Naive thymus-derived CD8-positive, alpha-beta T cell (primary cell): Measurements from ENCODE around the gene RGS14. TPM values are rescaled to one million over a fixed set of nuclear protein-coding genes. Genes with fewer than 3 reads are reported as not detected.

Source experiments
- ATAC-seq, 2 donors: fragments of 150-1000 bp; cut with Tn5 transposase in 1 of 2; sonication (Bioruptor Pico), chemical (Tn5 transposase) in 1 of 2; 1 replicate in 1 of 2; 2 replicates in 1 of 2; pipeline ENCODE4 v1.10.0; 2021; ENCODE audit warnings: mild to moderate bottlenecking in 2 of 2, moderate library complexity in 2 of 2
- POLR2A ChIA-PET: fragments of 350-600 bp; sonication (Branson Sonifier 250); formaldehyde crosslinking; loops from one replicate; lab custom pipeline; 2021; ENCODE audit warnings: antibody characterized with exemption; lab: Charles Lee
- DNase-seq, 10 donors: peaks; one replicate each; pipeline versions ENCODE4 v3.0.0 to v3.0.0-alpha.2; 2020 to 2022
- H3K27ac Mint-ChIP-seq, 10 donors: one replicate each; pipeline ENCODE4 v1.8.0; 2020 to 2022; ENCODE audit warnings: mild to moderate bottlenecking in 10 of 10, mixed read lengths in 10 of 10, moderate library complexity in 4 of 10, inconsistent platforms in 1 of 10
- H3K27me3 Mint-ChIP-seq, 5 donors: one replicate each; pipeline ENCODE4 v1.8.0; 2021 to 2022; ENCODE audit warnings: mixed read lengths in 5 of 5
- H3K36me3 Mint-ChIP-seq, 3 donors: one replicate each; pipeline ENCODE4 v1.8.0; 2020 to 2022; ENCODE audit warnings: mixed read lengths in 3 of 3, mild to moderate bottlenecking in 2 of 3, inconsistent platforms in 1 of 3
- H3K4me1 Mint-ChIP-seq, 4 donors: one replicate each; pipeline ENCODE4 v1.8.0; 2021 to 2022; ENCODE audit warnings: mixed read lengths in 4 of 4
- H3K4me3 Mint-ChIP-seq, 10 donors: one replicate each; pipeline ENCODE4 v1.8.0; 2020 to 2022; ENCODE audit warnings: mild to moderate bottlenecking in 10 of 10, mixed read lengths in 10 of 10, moderate library complexity in 6 of 10, inconsistent platforms in 1 of 10
- H3K9me3 Mint-ChIP-seq, 9 donors: one replicate each; pipeline ENCODE4 v1.8.0; 2020 to 2022; ENCODE audit warnings: mixed read lengths in 9 of 9, mild to moderate bottlenecking in 3 of 9, inconsistent platforms in 1 of 9, moderate library complexity in 1 of 9
- polyA plus RNA-seq, 3 donors: library from polyadenylated mRNA; unstranded; fragments of 300-500 nt; fragmentation: Illumina TruSeq; gene quantifications; one replicate each; pipeline ENCODE4 v1.2.3, GENCODE V29; 2021
- total RNA-seq, 8 experiments: library from RNA in 2 of 8; stranded (reverse) in 2 of 8; gene quantifications; one replicate each; pipeline ENCODE4 v1.2.3 and lab custom pipeline; 2021 to 2026

RGS14 gene
- total and polyA plus RNA-seq, 5 experiments from 2014 or later, result 40.9 to 122 (median 89.3) TPM

- Mint-ChIP-seq H3K36me3 (peaks cover 0 to 56% (median 6%) of the 10 kb centered on the region in 3 donors), H3K27ac (no peak overlapping the region), H3K9me3 (no peaks in the 10 kb centered on the region), H3K4me1 (peaks cover 3 to 44% (median 17%) of the 10 kb centered on the region in 4 donors), H3K27me3 (no peaks in the 10 kb centered on the region), H3K4me3 (no peak overlapping the region)
- POLR2A ChIA-PET, result interaction anchor here (0.9 kb wide), 1 partner anchor 60 kb away, joined by 3 read pairs; no protein-coding TSS in a partner anchor
- ATAC-seq (no peak), DNase-seq (no peak)
These were observed 27.8 kb upstream of the RGS14 start for GRCh38 chr5:177329883-177330282.

- DNase-seq (no peak), ATAC-seq (no peak)
- POLR2A ChIA-PET, result interaction anchor here (1.3 kb wide), 1 partner anchor 22 kb away, joined by 3 read pairs; no protein-coding TSS in a partner anchor
- Mint-ChIP-seq H3K27ac (peak overlapping the region in 9 of 10 donors; percentile 38 to 89 (median 58)), H3K36me3 (peaks cover 0 to 68% (median 10%) of the 10 kb centered on the region in 3 donors), H3K4me1 (peaks cover 4 to 44% (median 19%) of the 10 kb centered on the region in 4 donors), H3K9me3 (no peaks in the 10 kb centered on the region), H3K27me3 (no peaks in the 10 kb centered on the region), H3K4me3 (peak overlapping the region in 1 of 10 donors; percentile 59)
These were observed 26.5 kb upstream of the RGS14 start for GRCh38 chr5:177330991-177331842.

GRCh38 chr5:177332031-177332895 lies 25.5 kb upstream of the RGS14 start:
- POLR2A ChIA-PET, result interaction anchor here (0.6 to 1.3 kb wide), 3 partner anchors 19 to 123 kb away, joined by 3 read pairs; partner anchors contain the start of gene LMAN2
- DNase-seq (no peak), ATAC-seq (no peak)
- Mint-ChIP-seq H3K4me3 (no peak overlapping the region), H3K36me3 (peaks cover 0 to 75% (median 10%) of the 10 kb centered on the region in 3 donors), H3K27me3 (no peaks in the 10 kb centered on the region), H3K9me3 (no peaks in the 10 kb centered on the region), H3K27ac (peak overlapping the region in 3 of 10 donors; percentile 38 to 58 (median 40)), H3K4me1 (peaks cover 6 to 44% (median 21%) of the 10 kb centered on the region in 4 donors)

DNA sequence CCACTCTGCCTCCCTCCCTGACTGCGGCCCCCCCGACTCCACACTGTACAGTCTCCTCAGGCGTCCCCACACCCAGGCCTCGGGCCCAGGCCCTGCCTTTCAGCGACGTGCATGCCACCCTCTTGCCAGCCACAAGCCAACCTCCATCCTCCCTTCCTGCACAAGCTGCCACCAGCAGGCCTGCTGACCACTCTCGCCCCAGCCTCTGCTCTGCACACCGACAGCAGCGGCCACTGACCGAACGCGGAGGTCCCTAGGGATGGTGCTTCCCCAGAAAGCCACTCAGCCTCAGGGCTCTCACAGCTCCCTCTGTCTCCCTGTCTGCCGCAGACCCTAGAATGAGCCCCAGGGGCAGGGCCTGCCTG lies 24.8 kb upstream of the RGS14 start:
- peak overlapping the region in 1 of 10 donors; percentile 40 for H3K27ac Mint-ChIP-seq
- no peaks in the 10 kb centered on the region for H3K9me3 Mint-ChIP-seq
- POLR2A ChIA-PET, result interaction anchor here (0.6 kb wide), 2 partner anchors 30 to 122 kb away, joined by 3 read pairs; partner anchors contain the start of genes PRELID1 and RAB24
- H3K27me3 Mint-ChIP-seq, result no peaks in the 10 kb centered on the region
- peak overlapping the region in 1 of 10 donors; percentile 24 for H3K4me3 Mint-ChIP-seq
- H3K36me3 Mint-ChIP-seq, result peaks cover 0 to 75% (median 10%) of the 10 kb centered on the region in 3 donors
- DNase-seq, result no peak
- peaks cover 6 to 42% (median 18%) of the 10 kb centered on the region in 4 donors for H3K4me1 Mint-ChIP-seq
- ATAC-seq, result no peak

DNA sequence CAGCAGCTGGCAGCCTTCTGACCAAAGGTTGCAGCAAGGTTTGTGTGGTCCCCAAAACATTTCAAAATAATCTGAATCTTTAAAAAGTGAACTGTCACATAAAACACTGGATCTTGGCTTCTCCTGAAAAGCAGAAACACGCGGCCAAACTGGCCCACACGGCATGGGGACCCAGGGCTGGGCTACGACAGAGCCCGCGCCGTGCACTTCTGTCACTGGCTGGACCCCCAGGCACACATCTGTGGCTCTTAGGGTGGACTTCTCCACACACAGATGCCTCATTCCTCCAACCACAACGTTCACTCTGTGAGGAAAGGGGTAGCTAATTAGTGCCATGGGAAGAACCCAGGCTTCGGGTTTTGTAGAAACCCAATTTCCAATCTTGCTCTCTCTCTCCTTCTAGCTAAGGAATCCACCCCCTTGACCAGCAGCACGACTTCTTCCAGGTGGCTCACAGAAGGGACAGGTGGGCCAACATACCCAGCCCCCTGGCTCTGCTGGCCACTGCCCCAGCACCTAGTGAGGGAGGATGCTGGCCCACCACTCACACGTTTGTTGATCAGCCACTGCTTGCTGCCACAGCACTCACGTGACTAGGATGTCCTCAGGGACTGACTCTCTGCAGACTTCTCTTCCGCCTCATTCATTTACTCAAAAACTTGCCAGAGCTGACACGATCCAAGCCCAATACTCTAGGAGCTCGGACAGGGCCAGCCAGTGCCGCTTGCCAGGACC lies 24.1 kb upstream of the RGS14 start:
- no peaks in the 10 kb centered on the region for H3K9me3 Mint-ChIP-seq
- H3K27me3 Mint-ChIP-seq, result no peaks in the 10 kb centered on the region
- H3K4me3 Mint-ChIP-seq, result no peak overlapping the region
- POLR2A ChIA-PET, result interaction anchor here (0.6 kb wide), 1 partner anchor 30 kb away, joined by 3 read pairs; the partner anchor contains the start of genes PRELID1 and RAB24
- DNase-seq (no peak), ATAC-seq (no peak)
- H3K27ac Mint-ChIP-seq, result peak overlapping the region in 4 of 10 donors; percentile 41 to 84 (median 70)
- H3K4me1 Mint-ChIP-seq, result peaks cover 6 to 39% (median 19%) of the 10 kb centered on the region in 4 donors
- peaks cover 0 to 75% (median 10%) of the 10 kb centered on the region in 3 donors for H3K36me3 Mint-ChIP-seq

GRCh38 chr5:177334155-177334551 lies 23.6 kb upstream of the RGS14 start:
- Mint-ChIP-seq H3K9me3 (no peaks in the 10 kb centered on the region), H3K27me3 (no peaks in the 10 kb centered on the region), H3K4me3 (no peak overlapping the region), H3K27ac (peak overlapping the region in 2 of 10 donors; percentile 41 to 84), H3K36me3 (peaks cover 0 to 76% (median 10%) of the 10 kb centered on the region in 3 donors), H3K4me1 (peaks cover 6 to 43% (median 21%) of the 10 kb centered on the region in 4 donors)
- ATAC-seq (no peak), DNase-seq (no peak)
- POLR2A ChIA-PET, result interaction anchor here (0.5 kb wide), 1 partner anchor 19 kb away, joined by 7 read pairs; no protein-coding TSS in a partner anchor

DNA sequence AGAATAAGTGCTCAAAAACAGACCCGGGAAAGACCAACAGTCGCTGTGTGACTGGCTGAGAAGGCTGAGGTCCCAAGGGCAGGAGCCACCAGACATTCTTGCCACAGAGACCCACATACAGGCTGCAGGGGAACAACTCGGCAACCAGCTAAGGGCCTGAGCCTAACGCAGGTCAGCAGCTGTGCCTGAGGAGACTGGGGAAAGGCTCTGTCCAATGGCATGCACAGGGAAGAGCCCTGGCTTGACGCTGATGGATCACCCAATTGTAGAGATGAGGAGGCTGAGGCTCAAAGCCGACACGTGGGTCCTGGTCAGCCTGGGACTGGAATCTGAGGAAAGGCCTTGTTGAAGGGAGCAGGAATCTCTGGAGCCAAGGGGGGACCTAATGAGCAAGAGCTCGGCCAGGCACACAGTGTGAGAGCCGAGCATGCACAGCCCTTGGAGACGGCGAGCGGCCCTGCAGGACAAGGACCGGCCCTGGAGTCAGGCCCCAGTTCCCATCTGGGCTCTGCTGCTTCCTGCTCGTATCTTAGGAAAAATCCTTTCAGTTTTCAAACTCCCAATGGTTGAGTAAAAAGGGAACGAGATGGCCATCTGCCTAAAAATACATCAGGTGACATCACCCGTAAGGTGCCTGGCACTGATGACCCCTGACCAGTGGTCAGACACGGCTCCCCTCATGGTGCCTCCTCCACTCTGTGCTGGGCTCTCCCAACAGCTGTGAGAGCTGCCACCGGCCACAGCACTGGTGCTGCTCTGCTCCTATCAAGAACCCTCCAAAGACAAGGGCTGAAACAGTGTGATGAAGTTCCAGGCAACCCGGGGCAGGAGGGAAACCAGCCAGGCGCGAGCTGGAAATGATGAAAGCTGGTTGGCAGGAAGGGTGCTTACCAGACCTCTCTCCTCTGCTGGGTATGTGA lies 22.7 kb upstream of the RGS14 start:
- POLR2A ChIA-PET, result interaction anchor here (0.5 to 0.8 kb wide), 2 partner anchors 14 to 18 kb away, joined by 3 to 7 read pairs; no protein-coding TSS in a partner anchor
- peaks cover 0 to 4% (median 0%) of the 10 kb centered on the region in 9 donors for H3K9me3 Mint-ChIP-seq
- no peak overlapping the region for H3K4me3 Mint-ChIP-seq
- ATAC-seq (no peak), DNase-seq (no peak)
- H3K36me3 Mint-ChIP-seq, result peaks cover 5 to 79% (median 17%) of the 10 kb centered on the region in 3 donors
- peak overlapping the region in 1 of 10 donors; percentile 43 for H3K27ac Mint-ChIP-seq
- no peaks in the 10 kb centered on the region for H3K27me3 Mint-ChIP-seq
- H3K4me1 Mint-ChIP-seq, result peaks cover 6 to 45% (median 27%) of the 10 kb centered on the region in 4 donors

GRCh38 chr5:177335701-177336065 lies 22.0 kb upstream of the RGS14 start:
- ATAC-seq, result no peak
- no peaks in the 10 kb centered on the region for H3K27me3 Mint-ChIP-seq
- H3K4me1 Mint-ChIP-seq, result peaks cover 6 to 39% (median 28%) of the 10 kb centered on the region in 4 donors
- peaks cover 6 to 76% (median 19%) of the 10 kb centered on the region in 3 donors for H3K36me3 Mint-ChIP-seq
- H3K4me3 Mint-ChIP-seq, result no peak overlapping the region
- H3K9me3 Mint-ChIP-seq, result peaks cover 0 to 4% (median 0%) of the 10 kb centered on the region in 9 donors
- DNase-seq, result no peak
- POLR2A ChIA-PET, result interaction anchor here (0.8 kb wide), 1 partner anchor 14 kb away, joined by 3 read pairs; no protein-coding TSS in a partner anchor
- H3K27ac Mint-ChIP-seq, result peak overlapping the region in 1 of 10 donors; percentile 43

DNA sequence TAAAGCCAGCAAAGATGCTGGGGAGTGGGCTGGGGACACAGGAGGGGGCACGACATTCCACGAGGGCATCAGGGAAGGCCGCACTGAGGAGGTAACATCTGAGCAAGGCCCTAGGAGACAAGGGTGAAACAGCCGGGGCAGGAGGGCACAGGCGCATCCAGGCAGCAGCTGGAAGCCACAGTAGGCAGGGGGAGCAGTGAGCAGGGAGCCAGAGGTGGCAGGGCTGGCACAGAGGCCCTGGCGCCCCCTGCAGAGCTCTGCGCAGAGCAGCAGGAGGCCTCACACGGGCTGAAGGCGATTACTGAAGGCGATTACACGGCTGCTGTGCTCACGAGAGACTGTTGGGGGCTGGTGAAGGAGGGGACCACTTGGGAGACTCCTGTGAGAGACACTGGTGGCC lies 21.6 kb upstream of the RGS14 start:
- H3K27me3 Mint-ChIP-seq, result no peaks in the 10 kb centered on the region
- H3K27ac Mint-ChIP-seq, result peak overlapping the region in 1 of 10 donors; percentile 52
- POLR2A ChIA-PET, result interaction anchor here (0.8 kb wide), 1 partner anchor 13 kb away, joined by 3 read pairs; no protein-coding TSS in a partner anchor
- peaks cover 6 to 35% (median 28%) of the 10 kb centered on the region in 4 donors for H3K4me1 Mint-ChIP-seq
- DNase-seq (peak in 1 of 10 donors; percentile 19), ATAC-seq (peak; percentile 68 to 73)
- H3K36me3 Mint-ChIP-seq, result peaks cover 6 to 76% (median 19%) of the 10 kb centered on the region in 3 donors
- H3K4me3 Mint-ChIP-seq, result peak overlapping the region in 1 of 10 donors; percentile 14
- peaks cover 0 to 4% (median 0%) of the 10 kb centered on the region in 9 donors for H3K9me3 Mint-ChIP-seq

DNA sequence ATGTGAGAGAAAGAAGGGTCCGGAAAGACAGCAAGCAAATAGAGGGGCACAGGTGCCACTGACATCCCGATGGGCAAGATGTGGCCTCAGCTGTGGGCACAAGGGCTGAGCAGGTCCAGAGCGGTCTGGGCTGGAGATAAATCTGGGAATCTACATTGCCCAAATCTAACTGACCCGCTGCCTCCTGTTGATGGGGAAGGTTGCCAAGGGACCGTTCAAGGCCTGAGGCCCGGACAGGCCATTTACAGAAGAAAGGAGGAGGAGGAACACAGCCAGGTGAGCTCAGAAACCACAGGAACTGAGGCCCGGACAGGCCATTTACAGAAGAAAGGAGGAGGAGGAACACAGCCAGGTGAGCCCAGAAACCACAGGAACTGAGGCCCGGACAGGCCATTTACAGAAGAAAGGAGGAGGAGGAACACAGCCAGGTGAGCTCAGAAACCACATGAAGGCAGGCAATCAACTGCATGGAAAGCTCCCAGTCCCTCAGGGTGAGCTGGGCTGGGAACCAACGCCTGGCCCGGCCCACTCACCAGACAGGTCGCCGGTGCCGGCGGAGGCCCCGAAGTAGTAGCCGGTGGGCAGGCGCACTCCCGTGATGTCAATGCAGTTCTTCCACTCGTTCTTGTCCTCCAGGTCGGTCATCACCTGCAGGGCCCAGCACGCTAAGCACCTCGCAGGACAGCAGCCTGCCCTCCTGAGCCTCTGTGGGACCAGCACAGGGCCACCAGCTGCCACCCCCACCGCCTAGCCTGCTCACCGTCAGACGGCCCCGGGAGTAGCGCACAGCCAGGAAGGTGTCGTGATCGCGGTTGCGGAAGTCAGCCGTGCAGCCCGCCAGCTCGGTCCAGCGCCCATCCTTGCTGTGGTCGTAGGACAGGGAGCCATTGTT lies 20.9 kb upstream of the RGS14 start:
- peaks cover 7 to 32% (median 26%) of the 10 kb centered on the region in 4 donors for H3K4me1 Mint-ChIP-seq
- H3K27me3 Mint-ChIP-seq, result no peaks in the 10 kb centered on the region
- H3K36me3 Mint-ChIP-seq, result peaks cover 6 to 79% (median 25%) of the 10 kb centered on the region in 3 donors
- peaks cover 0 to 4% (median 0%) of the 10 kb centered on the region in 9 donors for H3K9me3 Mint-ChIP-seq
- H3K27ac Mint-ChIP-seq, result peak overlapping the region in 1 of 10 donors; percentile 52
- POLR2A ChIA-PET, result no interaction called here
- H3K4me3 Mint-ChIP-seq, result peak overlapping the region in 1 of 10 donors; percentile 14
- DNase-seq (no peak), ATAC-seq (no peak)
